Gastroesophageal sphincter (tissue), 3 donors: ENCODE results near the gene NRG2.

Experiments
- EP300 ChIP-seq: sonication (generic); formaldehyde crosslinking; IDR thresholded peaks from one replicate; pipeline ENCODE4 v1.6.1; 2017; ENCODE audit warnings: antibody characterized with exemption, mild to moderate bottlenecking
- POLR2A ChIP-seq, 2 donors: fragments of 450-650 bp; IDR thresholded peaks; one replicate each; pipeline ENCODE4 v1.6.1; 2017; ENCODE audit warnings: antibody characterized with exemption in 2 of 2, mild to moderate bottlenecking in 2 of 2, moderate library complexity in 1 of 2
- POLR2AphosphoS5 ChIP-seq: sonication (generic); formaldehyde crosslinking; IDR thresholded peaks from one replicate; pipeline ENCODE4 v1.6.1; 2017; ENCODE audit warnings: antibody characterized with exemption
- TF ChIP-seq, protein P1 (sequence below), 4 experiments: fragments of 200-600 bp in 2 of 4; fragments of 450-650 bp in 2 of 4; sonication (generic) in 1 of 4; IDR thresholded peaks; one replicate each; pipeline ENCODE4 v1.5.1; 2017 to 2019; ENCODE audit warnings: antibody characterized with exemption in 4 of 4, mild to moderate bottlenecking in 2 of 4, moderate library complexity in 2 of 4

DNA sequence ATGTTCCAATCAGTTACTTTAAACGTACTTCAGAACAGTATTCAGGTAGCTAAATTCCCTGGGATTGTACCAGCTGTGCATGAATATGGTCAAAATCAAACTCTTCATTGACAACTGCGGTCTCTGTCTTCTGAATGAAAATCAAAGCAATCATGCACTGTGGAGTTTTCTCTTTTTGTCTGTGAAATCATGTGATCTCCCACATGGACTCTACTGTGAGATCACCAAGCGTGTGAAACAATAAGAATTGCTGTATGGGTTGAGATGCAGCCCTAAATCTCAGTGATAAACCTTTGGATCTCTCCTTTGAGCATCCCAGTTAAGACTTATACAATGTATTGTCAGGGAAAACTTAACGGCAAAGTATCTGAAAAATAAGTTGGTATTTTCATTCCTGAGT is 6.1 kb downstream of the NRG2 start:
- TF ChIP-seq, protein P1, sequence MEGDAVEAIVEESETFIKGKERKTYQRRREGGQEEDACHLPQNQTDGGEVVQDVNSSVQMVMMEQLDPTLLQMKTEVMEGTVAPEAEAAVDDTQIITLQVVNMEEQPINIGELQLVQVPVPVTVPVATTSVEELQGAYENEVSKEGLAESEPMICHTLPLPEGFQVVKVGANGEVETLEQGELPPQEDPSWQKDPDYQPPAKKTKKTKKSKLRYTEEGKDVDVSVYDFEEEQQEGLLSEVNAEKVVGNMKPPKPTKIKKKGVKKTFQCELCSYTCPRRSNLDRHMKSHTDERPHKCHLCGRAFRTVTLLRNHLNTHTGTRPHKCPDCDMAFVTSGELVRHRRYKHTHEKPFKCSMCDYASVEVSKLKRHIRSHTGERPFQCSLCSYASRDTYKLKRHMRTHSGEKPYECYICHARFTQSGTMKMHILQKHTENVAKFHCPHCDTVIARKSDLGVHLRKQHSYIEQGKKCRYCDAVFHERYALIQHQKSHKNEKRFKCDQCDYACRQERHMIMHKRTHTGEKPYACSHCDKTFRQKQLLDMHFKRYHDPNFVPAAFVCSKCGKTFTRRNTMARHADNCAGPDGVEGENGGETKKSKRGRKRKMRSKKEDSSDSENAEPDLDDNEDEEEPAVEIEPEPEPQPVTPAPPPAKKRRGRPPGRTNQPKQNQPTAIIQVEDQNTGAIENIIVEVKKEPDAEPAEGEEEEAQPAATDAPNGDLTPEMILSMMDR (IDR thresholded peaks at IDR 0.05): no peak
- TF ChIP-seq POLR2A (IDR thresholded peaks at IDR 0.05): no peak
- TF ChIP-seq POLR2AphosphoS5: no peak
- no peak for TF ChIP-seq EP300
